A549 treated with Mapracorat at 1 μM for 4 hours (cell line): ENCODE data around the gene MYOT. TPM values are rescaled to one million over a fixed set of nuclear protein-coding genes. Genes with fewer than 3 reads are reported as not detected.

Source experiments
- total RNA-seq: library from RNA; stranded (reverse); fragments of 200-300 nt; extraction: Qiagen RNA extraction; gene quantifications from 5 replicates; pipeline ENCODE4 v1.2.3, GENCODE V29; 2022

MYOT gene
- total RNA-seq: not detected in 5 replicates

GRCh38 chr5:137867664-137868063, at the start of gene MYOT:
TSS of gene MYOT (plus strand) at chr5:137867860. CDS start at chr5:137870652, 2,792 bp downstream.

GRCh38 chr5:137888863-137889759, 21.5 kb downstream of the MYOT start, which contains the start of gene PKD2L2:
TSS of gene PKD2L2 (plus strand) at chr5:137889457. CDS start at chr5:137889492, 35 bp downstream.

Other genes with a start within 250 kb of the MYOT start
- 0.09 to 0.28 TPM (median 0.19 TPM) in 5 replicates for gene KLHL3, start 131.8 kb upstream of the MYOT start, total RNA-seq
- gene HNRNPA0, start 113.5 kb upstream of the MYOT start, total RNA-seq: 42.4 to 53.0 TPM (median 51.3 TPM) in 5 replicates
- 0.07 TPM in 1 of 5 replicates, not detected in the others for gene PKD2L2, start 21.6 kb downstream of the MYOT start, total RNA-seq
- 11.1 to 16.8 TPM (median 11.3 TPM) in 5 replicates for gene FAM13B, start 165.2 kb downstream of the MYOT start, total RNA-seq
- gene WNT8A, start 216.2 kb downstream of the MYOT start, total RNA-seq: not detected in 5 replicates